IMR-90 (cell line): ENCODE data around the gene MRPS25. TPM values are rescaled to one million over a fixed set of nuclear protein-coding genes. Genes with fewer than 3 reads are reported as not detected.

ENCODE experiments used
- BHLHE40 ChIP-seq: fragments of 150-350 bp; IDR thresholded peaks from 2 replicates; pipeline ENCODE4 v1.6.1; 2016; ENCODE audit warnings: mild to moderate bottlenecking, low read depth, low read length
- CHD1 ChIP-seq: IDR thresholded peaks from 2 replicates; pipeline ENCODE4 v1.6.1; 2012; ENCODE audit warnings: low read depth, low read length, improper control_type of control experiment
- MAFK ChIP-seq: IDR thresholded peaks from 2 replicates; pipeline ENCODE4 v1.6.1; 2012; ENCODE audit warnings: low read depth, low read length, improper control_type of control experiment
- NFE2L2 ChIP-seq: fragments of 150-350 bp; IDR thresholded peaks from 2 replicates; pipeline ENCODE4 v1.6.1; 2016; ENCODE audit warnings: low read depth, mild to moderate bottlenecking, low read length
- polyA plus RNA-seq, 3 experiments: library from polyadenylated mRNA; depleted of rRNA; stranded (reverse); fragments of >200 nt; gene quantifications; 2 replicates each; pipeline ENCODE4 v1.2.3, GENCODE V29; 2012; ENCODE audit warnings: low replicate concordance in 1 of 3
- total RNA-seq: library from RNA; depleted of rRNA; stranded (reverse); fragments of >200 nt; gene quantifications from 2 replicates; pipeline ENCODE4 v1.2.3, GENCODE V29; 2012
- TF ChIP-seq, protein P1 (sequence below): conservative IDR thresholded peaks from 2 replicates; pipeline ENCODE4 v1.5.1; 2012; ENCODE audit warnings: mild to moderate bottlenecking, low read depth, low read length, improper control_type of control experiment

Gene MRPS25
- total and polyA plus RNA-seq, 2 of the 4 experiments (the other 2 are of a cell fraction), result 9.0 to 20.8 TPM

DNA sequence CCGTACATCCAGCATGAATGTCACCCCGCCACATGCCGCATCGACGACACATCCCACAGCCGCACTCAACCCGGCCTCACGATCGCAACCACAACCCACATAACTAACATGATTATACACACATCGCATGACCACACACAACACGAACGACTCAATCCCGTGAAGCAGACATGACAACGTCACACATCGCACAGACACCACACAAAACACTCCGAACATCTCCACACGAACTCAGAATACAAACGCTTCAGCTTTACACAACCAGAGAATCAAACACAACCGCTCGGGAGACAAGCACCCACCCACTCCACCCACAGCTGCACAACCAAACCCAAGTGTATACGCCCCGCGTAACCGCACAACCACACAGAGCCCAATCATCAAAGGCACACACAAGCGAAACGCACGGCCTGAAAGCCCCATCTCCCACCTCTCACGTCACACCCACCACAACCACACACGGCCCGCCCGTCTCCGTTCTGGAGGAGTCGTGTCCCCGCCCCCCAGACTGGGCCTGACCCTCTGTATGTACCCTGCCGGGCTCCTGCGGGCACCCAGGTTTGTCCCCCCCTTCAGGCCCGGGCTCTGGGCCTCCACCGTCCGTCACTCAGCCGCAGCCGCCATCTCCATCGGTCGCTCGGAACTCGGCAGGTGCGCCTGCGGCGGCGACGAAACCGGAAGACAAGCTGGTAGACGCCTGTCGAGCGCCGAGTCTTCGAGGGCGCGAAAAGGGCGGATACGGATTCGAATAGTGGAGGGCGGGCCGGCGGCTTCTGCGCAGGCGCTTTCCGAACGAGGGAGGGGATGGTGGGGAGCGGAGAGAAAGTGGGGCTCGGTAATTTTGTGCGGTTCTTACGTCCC is 33.6 kb upstream of the MRPS25 start, which contains the start of gene RBSN (continued):
- TF ChIP-seq, protein P1, sequence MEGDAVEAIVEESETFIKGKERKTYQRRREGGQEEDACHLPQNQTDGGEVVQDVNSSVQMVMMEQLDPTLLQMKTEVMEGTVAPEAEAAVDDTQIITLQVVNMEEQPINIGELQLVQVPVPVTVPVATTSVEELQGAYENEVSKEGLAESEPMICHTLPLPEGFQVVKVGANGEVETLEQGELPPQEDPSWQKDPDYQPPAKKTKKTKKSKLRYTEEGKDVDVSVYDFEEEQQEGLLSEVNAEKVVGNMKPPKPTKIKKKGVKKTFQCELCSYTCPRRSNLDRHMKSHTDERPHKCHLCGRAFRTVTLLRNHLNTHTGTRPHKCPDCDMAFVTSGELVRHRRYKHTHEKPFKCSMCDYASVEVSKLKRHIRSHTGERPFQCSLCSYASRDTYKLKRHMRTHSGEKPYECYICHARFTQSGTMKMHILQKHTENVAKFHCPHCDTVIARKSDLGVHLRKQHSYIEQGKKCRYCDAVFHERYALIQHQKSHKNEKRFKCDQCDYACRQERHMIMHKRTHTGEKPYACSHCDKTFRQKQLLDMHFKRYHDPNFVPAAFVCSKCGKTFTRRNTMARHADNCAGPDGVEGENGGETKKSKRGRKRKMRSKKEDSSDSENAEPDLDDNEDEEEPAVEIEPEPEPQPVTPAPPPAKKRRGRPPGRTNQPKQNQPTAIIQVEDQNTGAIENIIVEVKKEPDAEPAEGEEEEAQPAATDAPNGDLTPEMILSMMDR, result no peak
- TF ChIP-seq NFE2L2 (no peak), BHLHE40 (peak; percentile 39), CHD1 (no peak), MAFK (no peak)
